ENCODE measurements around the gene BICC1. TPM values are rescaled to one million over a fixed set of nuclear protein-coding genes. Genes with fewer than 3 reads are reported as not detected.
A peak's percentile ranks its signal among the peaks of the same experiment; 100 is the strongest.

BICC1 gene
- total RNA-seq, 1 experiment from 2014 or later: 118 TPM

DNA sequence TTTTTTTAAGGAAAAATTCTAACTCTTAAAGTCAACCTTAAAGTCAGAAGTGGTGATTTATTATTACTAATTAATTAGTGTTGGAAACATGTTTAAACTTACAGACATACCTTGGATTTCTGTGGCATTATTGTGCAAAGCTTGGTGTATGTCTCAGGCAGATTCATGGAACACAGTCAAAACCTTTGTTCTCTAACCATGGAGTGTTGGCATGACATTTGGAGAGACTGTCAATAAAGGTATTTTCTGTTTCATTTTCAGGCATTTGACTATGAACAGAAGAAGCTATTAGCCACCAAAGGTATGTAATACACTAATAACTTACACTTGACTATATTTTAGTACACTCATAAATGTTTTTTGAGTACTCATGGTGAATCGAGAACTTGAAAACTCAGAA is 293.7 kb downstream of the BICC1 start:
- no peaks in the 10 kb centered on the region for H3K9me3 Mint-ChIP-seq (ENCODE audit: unreplicated experiment)
- peaks cover 5% of the 10 kb centered on the region for H3K36me3 ChIP-seq (ENCODE audit: control insufficient read depth, insufficient read depth, low read length)
- no peaks in the 10 kb centered on the region for H3K27me3 Mint-ChIP-seq (ENCODE audit: insufficient read depth, unreplicated experiment)
- no peak for TF ChIP-seq CTCF (IDR thresholded peaks at IDR 0.05; ENCODE audit: insufficient read depth in 1 of 2, low read depth in 1 of 2, low read length in 1 of 2, severe bottlenecking in 1 of 2, unreplicated experiment in 1 of 2)
- H3K4me3 Mint-ChIP-seq (ENCODE audit: unreplicated experiment): no peak overlapping the region
- H3K4me3 ChIP-seq (ENCODE audit: low read depth, low read length): no peak overlapping the region
- no peak overlapping the region for H3K27ac Mint-ChIP-seq (ENCODE audit: unreplicated experiment)
- peaks cover 63% of the 10 kb centered on the region for H3K4me1 ChIP-seq
- peaks cover 45% of the 10 kb centered on the region for H3K4me1 Mint-ChIP-seq (ENCODE audit: low read depth, unreplicated experiment)
- H3K27me3 ChIP-seq (replicated peaks; ENCODE audit: control insufficient read depth, insufficient read depth, low read length): no peaks in the 10 kb centered on the region
- no peaks in the 10 kb centered on the region for H3K9me3 ChIP-seq
- no TSS peak for BruUV-seq (replicated peaks)
- POLR2A ChIA-PET: no interaction called here
- CTCF ChIA-PET: no interaction called here
- DNase-seq: no peak
- intact Hi-C loops (cut with micrococcal nuclease; ENCODE audit: unreplicated experiment): no loop called here
- H3K36me3 Mint-ChIP-seq (ENCODE audit: insufficient read depth, unreplicated experiment): peaks cover 70% of the 10 kb centered on the region

DNA sequence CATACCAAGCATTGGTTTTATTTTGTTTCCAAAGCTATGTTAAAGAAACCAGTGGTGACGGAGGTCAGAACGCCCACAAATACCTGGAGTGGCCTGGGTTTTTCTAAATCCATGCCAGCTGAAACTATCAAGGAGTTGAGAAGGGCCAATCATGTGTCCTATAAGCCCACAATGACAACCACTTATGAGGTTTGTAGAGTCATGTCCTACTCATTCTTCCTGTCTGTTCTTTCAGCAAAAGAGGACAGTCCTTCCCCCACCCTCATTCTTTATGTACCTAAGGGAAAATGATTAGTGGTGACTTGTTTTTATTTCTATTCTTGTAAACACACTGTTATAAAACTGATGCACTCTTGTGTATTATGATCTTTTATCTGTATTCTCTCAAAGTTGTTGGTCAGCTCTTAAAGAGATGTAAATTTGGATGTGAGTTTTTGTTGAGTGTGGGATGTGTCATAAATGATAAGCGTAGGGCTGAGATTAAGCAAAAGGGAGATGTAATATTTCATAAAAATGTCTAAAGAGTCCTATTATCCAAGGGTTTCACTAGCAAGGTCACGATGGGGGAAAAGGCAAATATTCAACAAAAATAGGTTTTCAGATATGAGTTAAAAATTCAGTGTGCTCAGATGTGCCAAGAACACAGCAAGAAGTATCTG is 294.4 kb downstream of the BICC1 start:
- no peaks in the 10 kb centered on the region for H3K9me3 ChIP-seq
- Mint-ChIP-seq H3K4me3 (ENCODE audit: unreplicated experiment) (no peak overlapping the region), H3K9me3 (ENCODE audit: unreplicated experiment) (no peaks in the 10 kb centered on the region), H3K36me3 (ENCODE audit: insufficient read depth, unreplicated experiment) (peaks cover 67% of the 10 kb centered on the region), H3K4me1 (ENCODE audit: low read depth, unreplicated experiment) (peaks cover 45% of the 10 kb centered on the region), H3K27me3 (ENCODE audit: insufficient read depth, unreplicated experiment) (no peaks in the 10 kb centered on the region), H3K27ac (ENCODE audit: unreplicated experiment) (peak overlapping the region; percentile 85)
- no peaks in the 10 kb centered on the region for H3K27me3 ChIP-seq (replicated peaks; ENCODE audit: control insufficient read depth, insufficient read depth, low read length)
- no peak overlapping the region for H3K4me3 ChIP-seq (ENCODE audit: low read depth, low read length)
- BruUV-seq (replicated peaks): no TSS peak
- POLR2A ChIA-PET: no interaction called here
- H3K36me3 ChIP-seq (ENCODE audit: control insufficient read depth, insufficient read depth, low read length): peaks cover 5% of the 10 kb centered on the region
- CTCF ChIA-PET: no interaction called here
- DNase-seq: no peak
- H3K4me1 ChIP-seq: peaks cover 66% of the 10 kb centered on the region
- TF ChIP-seq CTCF (IDR thresholded peaks at IDR 0.05; ENCODE audit: insufficient read depth in 1 of 2, low read depth in 1 of 2, low read length in 1 of 2, severe bottlenecking in 1 of 2, unreplicated experiment in 1 of 2): no peak
- intact Hi-C loops (cut with micrococcal nuclease; ENCODE audit: unreplicated experiment): loop anchor here (1.0 kb wide), 1 partner anchor 145 kb away; no protein-coding TSS in a partner anchor

DNA sequence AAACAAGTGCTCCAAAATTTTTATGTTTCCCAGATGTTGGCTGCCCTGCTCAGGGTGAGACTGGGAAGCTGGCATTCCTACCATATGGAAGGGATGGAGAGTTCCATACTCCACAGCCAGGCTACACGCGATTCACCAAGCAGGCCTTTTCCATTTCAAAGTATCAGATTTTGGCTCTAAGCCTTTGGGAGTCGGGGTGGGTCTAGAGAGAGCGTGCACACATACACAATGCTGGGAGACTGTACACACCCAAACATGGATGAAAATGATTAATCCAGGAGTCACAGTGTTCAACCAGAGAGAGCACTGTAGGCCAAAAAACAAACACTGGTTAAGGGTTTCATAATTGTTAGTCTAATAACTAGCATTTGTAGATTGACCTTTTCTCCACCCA is 295.0 kb downstream of the BICC1 start:
- intact Hi-C loops (cut with micrococcal nuclease; ENCODE audit: unreplicated experiment): loop anchor here (1.0 kb wide), 1 partner anchor 145 kb away; no protein-coding TSS in a partner anchor
- Histone ChIP-seq H3K36me3 (ENCODE audit: control insufficient read depth, insufficient read depth, low read length) (peaks cover 5% of the 10 kb centered on the region), H3K4me1 (peaks cover 66% of the 10 kb centered on the region), H3K9me3 (no peaks in the 10 kb centered on the region), H3K27me3 (replicated peaks; ENCODE audit: control insufficient read depth, insufficient read depth, low read length) (no peaks in the 10 kb centered on the region), H3K4me3 (ENCODE audit: low read depth, low read length) (no peak overlapping the region)
- DNase-seq: peak; percentile 54 to 69
- H3K36me3 Mint-ChIP-seq (ENCODE audit: insufficient read depth, unreplicated experiment): peaks cover 70% of the 10 kb centered on the region
- H3K4me1 Mint-ChIP-seq (ENCODE audit: low read depth, unreplicated experiment): peaks cover 45% of the 10 kb centered on the region
- no peaks in the 10 kb centered on the region for H3K9me3 Mint-ChIP-seq (ENCODE audit: unreplicated experiment)
- H3K27ac Mint-ChIP-seq (ENCODE audit: unreplicated experiment): peak overlapping the region; percentile 85
- no TSS peak for BruUV-seq (replicated peaks)
- ChIA-PET POLR2A (no interaction called here), CTCF (no interaction called here)
- H3K4me3 Mint-ChIP-seq (ENCODE audit: unreplicated experiment): no peak overlapping the region
- TF ChIP-seq CTCF (IDR thresholded peaks at IDR 0.05; ENCODE audit: insufficient read depth in 1 of 2, low read depth in 1 of 2, low read length in 1 of 2, severe bottlenecking in 1 of 2, unreplicated experiment in 1 of 2): no peak
- no peaks in the 10 kb centered on the region for H3K27me3 Mint-ChIP-seq (ENCODE audit: insufficient read depth, unreplicated experiment)
